Right ventricle myocardium superior (tissue), 1 donor: Measurements from ENCODE around the gene SCNN1A. TPM values are rescaled to one million over a fixed set of nuclear protein-coding genes. Genes with fewer than 3 reads are reported as not detected.
"Not testable (repeated sequence)": the region's sequence is repeated elsewhere in the genome, so short reads cannot be mapped to it uniquely, and the experiment has no call there.

Experiments used
- ATAC-seq: fragments of 200-7000 bp; cut with Tn5 transposase; one replicate; pipeline ENCODE4 v1.9.1; 2020; ENCODE audit warnings: mild to moderate bottlenecking; ENCODE audit not compliant: poor library complexity
- DNase-seq: peaks from one replicate; pipeline ENCODE4 v3.0.0-alpha.2; 2020
- intact Hi-C: fragments of 100-400 bp; cut with DNase I; formaldehyde crosslinking; loops from one replicate; pipeline ENCODE4 v1.11.2; 2022
- total RNA-seq: library from RNA; stranded (reverse); fragmentation: NEBNext Ultra II Directional; extraction: Animal tissue kit (Norgen Biotek cat#: 25700); gene quantifications from one replicate; pipeline ENCODE4 v1.2.1, GENCODE V29; 2021
- donor health status: DM: no; HTN: yes; CAD: no; lungs with severe emphysema.

Gene SCNN1A
- total RNA-seq, 1 donor from 2014 or later: not detected

DNA sequence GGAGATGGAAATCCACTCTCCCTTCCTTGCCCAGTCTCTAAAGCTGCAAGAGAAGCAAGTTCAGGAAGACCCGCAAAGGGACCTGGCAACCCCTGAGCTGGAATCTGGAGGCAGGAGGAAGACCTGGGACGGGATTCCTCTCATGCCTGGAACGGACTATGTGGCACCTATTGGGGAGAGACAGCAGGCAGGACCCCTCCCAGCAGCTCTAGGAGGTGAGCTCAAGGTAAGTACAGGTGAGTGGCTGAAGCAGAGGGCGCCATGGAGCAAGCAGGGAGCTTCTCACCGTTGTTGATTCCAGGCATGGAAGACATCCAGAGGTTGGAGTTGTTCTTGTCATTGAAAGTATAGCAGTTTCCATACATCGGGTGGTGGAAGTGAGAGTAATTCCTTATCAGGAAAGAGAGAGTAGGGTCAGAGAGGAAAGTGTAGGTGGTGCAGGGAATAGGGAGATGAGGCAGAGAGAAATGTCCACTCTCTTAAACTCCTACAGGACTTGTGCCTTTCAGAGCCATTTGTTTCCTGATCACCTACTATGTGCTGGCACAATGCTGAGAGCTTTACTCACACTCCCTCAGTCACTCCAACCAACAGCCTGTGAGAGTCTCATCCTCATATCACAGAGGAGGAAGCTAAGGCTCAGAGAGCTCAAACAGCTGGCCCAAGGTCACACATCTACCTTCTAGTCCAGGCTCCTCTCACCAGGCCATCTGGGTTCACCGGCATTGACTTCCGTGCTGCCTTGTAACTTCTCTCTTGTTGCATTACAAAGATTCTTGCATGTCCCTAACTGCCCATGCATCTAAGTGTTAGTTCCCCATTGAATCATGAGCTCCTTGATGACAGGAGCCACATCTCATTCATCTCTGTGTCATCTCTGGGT is 19.6 kb downstream of the SCNN1A start:
- intact Hi-C loops: no loop called here
- ATAC-seq (no peak), DNase-seq (no peak)

DNA sequence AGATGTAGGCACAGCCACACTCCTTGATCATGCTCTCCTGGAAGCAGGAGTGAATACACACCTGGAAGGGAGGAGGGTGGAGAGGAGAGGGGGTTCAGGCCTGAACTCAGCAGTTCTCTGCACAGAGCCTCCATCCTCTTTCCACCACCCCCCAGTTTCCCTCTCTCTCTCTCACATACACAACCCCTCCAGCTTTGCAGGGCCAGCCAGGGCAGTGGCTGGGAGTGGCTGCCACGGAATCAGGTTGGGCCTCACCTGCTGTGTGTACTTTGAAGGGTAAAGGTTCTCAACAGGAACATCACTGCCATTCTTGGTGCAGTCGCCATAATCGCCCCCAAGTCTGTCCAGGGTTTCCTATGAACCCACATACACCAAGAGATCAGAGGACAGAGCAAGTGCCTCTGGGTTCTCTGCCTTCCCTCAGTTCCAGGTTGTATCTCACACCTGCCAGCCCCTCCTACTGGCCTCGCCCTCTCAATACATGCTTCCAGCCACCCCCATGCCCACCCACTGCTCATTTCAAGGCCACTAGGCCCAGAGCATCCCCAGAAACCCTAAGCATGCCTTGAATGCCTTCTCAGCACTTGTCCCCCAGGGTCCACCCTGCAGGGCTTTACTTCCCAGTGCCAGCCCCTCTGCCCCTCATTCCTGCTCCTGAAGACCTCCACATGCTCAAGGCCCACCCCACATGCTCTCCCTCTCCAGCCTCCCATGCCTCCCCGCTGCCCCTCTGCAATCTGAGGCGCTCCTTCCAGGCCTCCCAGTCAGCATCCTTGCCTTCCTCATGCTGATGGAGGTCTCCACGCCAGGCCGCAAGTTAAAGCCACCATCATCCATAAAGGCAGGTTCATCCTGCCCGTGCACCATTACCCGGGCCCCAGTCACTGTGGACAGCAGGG is 20.6 kb downstream of the SCNN1A start:
- DNase-seq: no peak
- ATAC-seq: no peak
- intact Hi-C loops: no loop called here

DNA sequence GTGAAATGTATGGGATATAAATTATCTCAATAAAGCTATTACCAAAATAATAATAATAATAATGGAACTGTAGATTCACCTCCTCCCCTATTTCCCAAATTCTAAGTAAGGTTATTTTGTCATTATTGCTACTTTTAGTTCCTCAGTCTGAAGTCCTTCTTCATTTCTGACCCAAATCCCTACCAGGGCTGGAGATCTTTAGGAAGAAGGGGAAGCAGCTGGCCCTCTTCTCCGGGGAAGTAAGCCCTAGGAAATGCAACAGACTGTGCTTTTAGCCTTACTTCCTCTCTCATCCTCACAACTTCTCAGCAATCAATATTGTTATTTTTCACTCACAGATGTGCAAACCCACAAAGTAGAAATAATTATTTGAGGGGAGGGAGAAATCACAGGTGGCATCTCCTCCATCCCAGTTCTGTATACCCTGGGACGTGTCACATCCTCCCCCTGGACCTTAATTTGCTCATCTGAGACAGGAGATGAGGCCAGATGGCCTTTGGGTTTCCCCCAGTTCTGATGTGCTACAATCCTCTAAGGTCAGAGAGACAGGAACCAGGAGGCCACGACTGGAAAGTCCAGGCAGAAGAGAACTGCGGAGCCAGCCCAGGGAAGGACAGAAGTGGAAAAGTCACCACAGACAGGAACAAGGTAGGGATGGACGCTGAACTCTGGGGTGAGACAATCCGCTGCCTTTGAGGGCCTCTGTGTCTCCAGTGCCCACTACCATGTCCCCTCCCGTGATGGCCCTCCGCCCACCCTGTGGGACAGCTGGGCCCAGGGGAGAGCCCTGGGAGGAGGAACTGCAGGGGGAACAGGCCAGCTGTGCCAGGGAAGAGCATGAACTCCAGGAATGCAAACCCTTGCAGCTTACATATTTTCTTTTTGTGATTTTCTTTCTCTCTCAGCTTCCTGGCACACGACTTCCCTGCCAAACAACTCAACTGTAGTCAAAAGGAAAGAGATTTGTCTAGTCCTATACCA is 22.9 kb downstream of the SCNN1A start:
- ATAC-seq: peak; percentile 49
- intact Hi-C loops: no loop called here
- DNase-seq: no peak

DNA sequence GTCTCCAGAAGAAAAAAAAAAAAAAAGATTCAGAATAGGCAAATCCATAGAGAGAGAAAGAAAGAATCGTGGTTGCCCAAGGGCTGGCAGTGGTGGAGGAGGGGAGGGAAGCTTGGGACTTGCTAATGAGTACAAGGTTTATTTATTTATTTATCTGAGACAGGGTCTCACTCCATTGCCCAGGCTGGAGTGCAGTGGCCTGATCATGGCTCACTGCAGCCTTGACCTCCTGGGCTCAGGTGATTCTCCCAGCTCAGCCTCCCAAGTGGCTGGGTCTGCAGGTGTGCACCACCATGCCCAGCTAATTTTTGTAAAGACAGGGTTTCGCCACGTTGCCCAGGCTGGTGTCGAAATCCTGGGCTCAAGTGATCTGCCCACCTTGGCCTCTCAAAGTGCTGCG is 23.7 kb downstream of the SCNN1A start:
- DNase-seq (no peak), ATAC-seq (no peak)
- intact Hi-C loops: no loop called here

DNA sequence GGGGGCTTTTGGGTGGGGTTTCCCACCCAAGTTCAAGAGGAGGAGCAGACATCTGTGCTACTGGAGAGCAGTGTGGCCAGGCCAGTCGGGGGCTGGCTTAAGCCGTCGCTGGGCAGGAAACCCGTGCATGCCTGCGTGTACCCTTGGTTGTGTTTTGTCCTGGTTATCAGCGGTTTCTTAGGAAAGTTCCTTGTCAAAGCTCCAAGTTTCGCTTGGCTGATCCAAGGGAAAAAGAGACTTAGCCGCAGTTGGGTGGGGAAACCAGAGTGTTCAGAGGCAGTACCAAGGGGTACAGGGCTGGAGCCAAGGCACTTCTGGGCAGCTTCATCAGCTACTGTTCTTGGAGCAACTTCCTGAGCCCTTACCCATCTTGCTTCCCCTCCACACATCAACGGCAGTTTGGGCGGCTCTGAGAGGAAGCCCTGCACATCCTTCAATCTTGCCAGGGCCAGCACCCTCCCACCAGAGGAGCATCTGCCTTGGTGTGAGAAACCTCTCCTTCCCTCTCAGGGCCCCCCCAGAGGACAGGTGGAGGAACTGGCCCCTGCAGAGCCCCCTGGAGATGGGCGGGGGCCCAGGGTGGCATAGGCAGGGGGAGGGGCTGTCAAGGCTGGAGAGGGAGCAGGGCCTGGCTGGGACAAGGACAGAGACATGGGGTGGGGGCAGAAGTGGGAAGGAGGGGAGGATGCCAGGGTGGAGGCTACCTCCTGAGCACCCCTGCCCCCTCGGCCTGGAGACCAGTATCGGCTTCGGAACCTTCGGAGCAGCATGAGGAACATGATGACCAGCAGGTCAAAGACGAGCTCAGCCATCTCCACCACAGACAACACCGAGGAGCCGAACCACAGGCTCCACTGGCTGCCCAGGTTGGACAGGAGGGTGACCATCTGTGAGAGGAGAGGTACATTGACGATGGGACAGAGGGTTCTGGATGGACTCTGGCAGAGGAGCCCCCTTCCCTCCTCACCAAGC is 27.7 kb downstream of the SCNN1A start:
- ATAC-seq: peak; percentile 71
- peak; percentile 82 for DNase-seq
- intact Hi-C loops: no loop called here

DNA sequence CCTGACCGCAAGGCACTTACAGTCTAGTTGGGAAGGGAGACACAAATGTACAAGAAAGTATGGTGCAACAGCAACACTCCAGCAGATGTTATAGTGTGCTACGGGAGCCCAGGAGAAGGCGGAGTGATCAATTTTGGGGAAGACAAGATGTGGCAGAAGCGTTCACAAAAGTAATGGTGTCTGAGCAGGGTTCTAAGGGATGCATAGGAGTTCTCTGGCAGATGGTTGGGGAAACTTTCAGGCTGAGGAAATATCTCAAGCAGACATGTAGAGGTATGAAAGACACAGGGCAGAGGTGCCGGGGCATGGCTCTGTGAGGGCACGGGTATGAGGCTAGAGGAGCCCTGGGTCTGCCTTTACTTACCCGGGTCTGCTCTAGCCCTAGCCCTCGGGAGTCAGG is 28.4 kb downstream of the SCNN1A start:
- DNase-seq (no peak), ATAC-seq (no peak)

DNA sequence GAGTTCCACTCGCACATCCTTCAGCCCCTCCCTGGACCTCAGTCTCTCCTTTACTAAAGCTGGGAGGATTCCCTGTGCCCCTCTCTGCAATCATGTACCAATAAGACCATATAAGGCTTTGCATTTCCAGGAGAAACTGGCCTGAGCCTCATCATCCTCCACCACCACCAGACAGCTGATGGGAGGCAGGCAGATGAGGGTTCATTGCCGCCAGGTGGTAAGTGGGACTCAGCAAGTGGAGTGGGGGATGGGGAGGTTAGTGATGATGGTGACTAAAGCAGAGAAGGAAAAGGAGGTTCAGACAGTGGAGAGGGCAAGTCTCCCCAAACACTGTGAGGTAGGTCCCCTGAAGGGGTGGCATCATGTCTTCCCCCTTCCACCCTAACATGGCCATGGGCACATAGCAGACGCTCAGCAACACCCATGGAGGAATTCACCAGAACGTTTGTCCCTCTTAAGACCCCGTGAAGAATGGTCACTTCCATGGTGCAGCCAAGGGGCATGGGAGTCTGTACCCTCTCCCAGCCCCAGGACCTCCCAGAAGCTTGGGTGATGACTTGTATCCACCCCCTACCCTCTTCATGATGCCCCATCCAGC is 29.0 kb downstream of the SCNN1A start:
- ATAC-seq (no peak), DNase-seq (no peak)
- intact Hi-C loops: no loop called here

More for the DNA sequence above, 28.4 kb downstream of the SCNN1A start:
- intact Hi-C loops: no loop called here

DNA sequence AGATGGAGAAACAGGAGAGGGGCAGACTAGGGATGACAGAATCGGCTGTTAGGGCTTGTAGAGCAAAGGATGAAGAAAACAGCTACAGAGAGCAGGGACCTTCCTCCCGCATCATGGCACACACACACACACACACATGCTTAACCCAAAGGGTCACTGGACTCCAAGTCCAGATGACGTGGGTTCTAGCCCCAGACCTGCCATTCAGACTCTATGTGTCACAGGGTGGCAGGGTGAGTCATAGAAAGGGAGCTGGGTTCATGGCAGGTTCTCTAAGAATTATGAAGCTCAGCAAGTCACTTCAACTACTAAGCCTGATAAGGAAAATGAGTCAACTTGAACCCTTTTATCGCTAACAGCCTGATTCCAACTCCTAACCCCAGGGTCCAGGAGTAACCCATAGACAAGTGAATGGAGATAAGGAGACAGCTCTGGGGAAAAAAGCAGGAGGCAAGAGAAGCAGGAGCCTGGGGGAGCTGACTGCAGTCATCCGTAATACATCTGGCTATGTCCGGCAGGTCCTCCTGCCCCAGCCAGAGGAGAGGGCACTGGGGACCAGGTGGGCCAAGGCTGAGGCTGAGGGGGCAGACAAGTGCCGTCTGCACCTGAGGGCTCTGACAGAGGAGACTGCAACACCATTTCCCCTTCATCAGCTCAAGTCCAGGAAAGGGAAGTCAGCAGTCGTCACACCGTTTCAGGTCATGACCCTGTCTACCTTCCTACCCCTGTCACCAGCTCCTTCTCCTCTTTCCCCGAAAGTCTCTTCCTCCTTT is 29.9 kb downstream of the SCNN1A start:
- ATAC-seq (no peak), DNase-seq (no peak)
- intact Hi-C loops: no loop called here

DNA sequence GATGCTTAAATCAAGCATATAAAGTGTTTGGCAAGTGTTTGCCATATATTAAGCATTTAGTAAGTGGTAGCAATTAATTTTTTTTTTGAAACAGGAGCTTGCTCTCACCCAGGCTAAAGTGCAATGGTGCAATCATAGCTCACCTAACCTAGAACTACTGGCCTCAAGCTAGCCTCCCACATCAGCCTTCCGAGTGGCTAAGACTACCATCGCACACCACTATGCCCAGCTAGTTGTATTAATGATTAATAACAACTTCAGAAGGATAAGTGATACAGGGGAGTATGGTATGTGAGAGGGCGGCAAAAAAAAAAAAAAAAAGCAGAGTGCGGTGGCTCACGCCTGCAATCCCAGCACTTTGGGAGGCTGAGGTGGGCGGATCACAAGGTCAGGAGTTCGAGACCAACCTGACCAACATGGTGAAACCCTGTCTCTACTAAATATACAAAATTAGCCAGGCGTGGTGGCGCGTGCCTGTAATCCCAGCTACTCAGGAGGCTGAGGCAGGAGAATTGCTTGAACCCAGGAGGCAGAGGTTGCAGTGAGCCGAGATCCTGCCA is 31.2 kb downstream of the SCNN1A start:
- ATAC-seq, DNase-seq, intact Hi-C loops: not testable (repeated sequence)

DNA sequence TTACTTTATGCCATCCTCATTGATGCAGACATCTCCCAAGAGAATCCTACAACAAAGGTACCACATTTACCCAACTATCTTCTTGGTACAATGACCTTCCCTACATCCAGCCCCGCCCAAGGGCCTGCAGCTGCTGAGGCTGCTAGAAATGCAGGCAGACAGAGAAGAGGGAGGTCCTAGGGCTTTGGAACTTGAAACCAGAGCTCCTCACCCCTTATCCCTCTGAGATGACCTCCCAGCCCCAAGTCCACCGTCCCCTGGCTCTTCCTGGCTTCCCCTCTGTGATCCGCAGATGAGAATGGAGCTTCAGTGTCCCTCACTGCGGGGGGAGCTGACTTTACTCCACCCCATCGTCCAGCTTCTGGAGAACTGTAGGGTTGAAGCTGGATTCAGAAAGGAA is 31.8 kb downstream of the SCNN1A start:
- ATAC-seq: no peak
- DNase-seq: no peak
- intact Hi-C loops: no loop called here

DNA sequence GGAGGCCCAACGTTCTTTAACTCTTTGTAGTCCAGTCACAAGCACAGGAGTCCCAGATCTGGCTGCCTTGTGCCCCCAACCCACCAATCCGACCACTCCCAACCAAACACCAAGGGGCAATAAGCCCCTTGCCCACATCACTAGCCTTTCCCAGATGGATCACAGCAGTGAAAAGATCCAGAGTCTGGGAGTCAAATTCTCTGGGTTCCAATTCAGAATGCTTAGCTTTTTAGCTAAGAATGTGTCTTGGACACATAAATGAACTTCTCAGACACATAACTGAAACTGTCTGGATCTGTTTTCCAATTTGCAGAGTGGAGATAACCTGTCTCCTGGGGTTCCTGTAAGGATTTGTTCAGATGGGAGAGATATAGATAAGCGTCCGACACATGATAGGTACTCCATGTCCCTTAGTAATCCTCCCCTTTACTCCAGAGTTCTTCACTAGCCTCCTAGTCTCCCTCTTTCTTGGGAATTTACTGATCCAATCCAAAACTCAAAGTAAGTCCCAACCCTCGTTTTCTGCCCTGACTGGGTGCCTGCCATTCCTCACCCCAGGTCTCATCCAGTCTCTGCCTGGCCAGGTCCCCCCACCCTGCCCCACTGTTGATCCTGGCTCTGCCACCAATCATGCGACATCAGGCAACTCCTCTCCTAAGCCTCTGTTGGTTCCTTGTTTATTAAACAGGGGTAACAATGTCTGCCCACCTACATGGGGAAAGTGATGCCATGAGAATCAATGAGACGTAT is 33.0 kb downstream of the SCNN1A start:
- DNase-seq (no peak), ATAC-seq (no peak)
- intact Hi-C loops: no loop called here

DNA sequence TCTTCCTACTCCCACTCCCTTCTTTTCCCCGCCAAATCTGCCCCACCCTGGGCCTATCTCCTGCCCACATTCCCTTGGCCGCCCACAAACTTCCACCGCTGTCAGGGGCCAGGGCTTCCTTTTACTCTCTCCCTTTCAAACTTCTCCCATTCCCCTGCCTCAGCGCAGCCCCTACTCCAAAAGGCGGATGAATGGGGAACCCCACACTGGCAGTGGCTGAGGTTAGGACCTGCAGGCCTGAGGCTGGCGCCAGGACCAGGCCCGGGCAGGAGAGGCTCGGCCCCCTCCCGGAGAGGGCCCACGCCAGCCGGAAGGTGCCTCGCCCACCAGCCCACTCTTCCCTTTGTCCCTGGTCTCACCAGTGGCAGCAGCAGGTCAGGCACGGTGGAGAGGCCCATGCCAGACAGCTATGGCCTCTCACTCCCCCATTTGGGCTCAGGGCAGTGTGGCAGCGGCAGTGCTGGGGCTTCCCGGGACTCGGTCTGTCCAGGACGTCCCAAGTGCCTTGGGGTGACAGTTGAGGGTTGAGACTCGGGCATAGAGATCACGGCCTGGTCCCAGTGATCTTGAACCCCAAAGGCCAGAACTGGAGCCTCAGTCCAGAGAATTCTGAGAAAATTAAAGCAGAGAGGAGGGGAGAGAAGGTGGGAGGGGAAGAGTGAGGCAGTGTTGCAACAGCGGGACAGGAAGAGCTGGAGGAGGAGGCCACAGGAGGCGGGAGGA is 33.8 kb downstream of the SCNN1A start, which contains the start of gene TNFRSF1A:
TNFRSF1A (minus strand) TSS at position 660 of the 723 bp plus-strand sequence; CDS start at position 398, 262 bp downstream.
- intact Hi-C loops: no loop called here
- DNase-seq (peak; percentile 83), ATAC-seq (peak; percentile 87)

DNA sequence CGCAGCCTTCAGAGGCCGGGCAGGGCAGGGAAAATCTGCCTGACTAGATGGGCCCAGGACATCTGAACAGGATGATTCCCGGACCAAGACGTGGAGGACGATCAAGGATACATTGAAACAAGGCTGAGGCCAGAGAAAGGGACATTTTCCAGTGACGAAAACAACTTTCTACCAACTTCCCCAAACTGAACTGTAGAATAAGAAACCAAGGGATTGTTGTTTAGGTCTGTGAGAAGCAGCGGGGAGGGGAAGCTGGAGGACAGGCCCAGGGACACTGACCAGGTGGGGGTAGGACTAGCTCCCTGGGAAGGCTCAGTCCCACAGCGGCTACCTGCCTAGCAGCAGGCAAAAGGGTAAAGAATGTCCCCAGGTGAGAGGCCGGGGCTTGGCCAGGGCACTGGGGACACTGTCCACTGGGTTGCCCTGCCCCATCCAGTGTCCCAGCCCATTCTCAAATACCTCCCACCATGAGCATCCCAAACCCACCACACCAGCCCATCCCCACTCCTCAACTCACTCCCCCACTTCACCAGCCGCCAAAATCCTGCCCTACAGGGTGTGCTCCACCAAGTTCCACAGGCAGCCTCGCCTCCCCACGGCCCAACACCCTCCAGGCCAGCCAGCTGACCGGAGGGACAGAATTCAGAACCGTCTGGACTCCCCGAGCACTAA is 34.5 kb downstream of the SCNN1A start:
- intact Hi-C loops: no loop called here
- DNase-seq (no peak), ATAC-seq (peak; percentile 0)

DNA sequence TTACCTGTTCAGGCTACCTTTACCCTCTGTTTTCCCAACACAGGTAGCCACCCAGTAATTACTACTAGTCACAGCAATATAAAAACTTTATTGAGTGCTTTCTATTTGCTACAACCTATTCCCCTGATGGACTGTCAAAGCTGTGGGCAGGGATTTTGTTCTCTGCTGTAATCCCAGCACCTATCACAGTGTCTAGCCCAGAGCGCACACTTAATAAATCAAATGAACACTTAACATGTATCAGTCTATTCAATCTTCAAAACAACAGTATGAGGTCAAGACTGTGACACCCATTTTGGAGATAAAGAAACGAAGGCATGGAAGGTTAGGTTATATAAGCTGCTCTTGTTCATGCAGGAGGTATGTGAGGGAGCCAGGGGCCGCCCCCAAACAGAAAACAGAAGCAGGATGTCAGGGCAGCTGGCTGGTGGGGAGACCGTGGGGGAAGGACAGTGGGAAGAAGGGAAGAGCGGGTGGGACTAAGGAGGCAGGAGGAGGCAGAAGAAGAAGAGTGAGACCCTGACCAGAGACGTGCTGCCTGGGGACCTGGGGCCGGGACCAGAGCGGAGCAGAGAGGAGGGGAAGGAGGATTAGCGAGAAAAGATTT is 35.2 kb downstream of the SCNN1A start:
- DNase-seq: no peak
- intact Hi-C loops: no loop called here
- no peak for ATAC-seq
